Glomerular visceral epithelial cell (primary cell): ENCODE results near the gene CAMKK1.
"Not testable (repeated sequence)": the region's sequence is repeated elsewhere in the genome, so short reads cannot be mapped to it uniquely, and the experiment has no call there.

Experiments used
- DNase-seq: peaks from one replicate; pipeline ENCODE4 v3.0.0-alpha.2; 2016; ENCODE audit errors: extremely low spot score

Gene CAMKK1

GRCh38 chr17:3846437-3847164 is 46.3 kb downstream of the CAMKK1 start:
- DNase-seq: no peak

GRCh38 chr17:3845621-3846436 is 47.0 kb downstream of the CAMKK1 start, which contains the start of gene NCBP3:
TSS of gene NCBP3 (minus strand) at chr17:3846246. CDS start at chr17:3846223, 23 bp downstream.
- peak; percentile 96 for DNase-seq

GRCh38 chr17:3845291-3845620 is 47.6 kb downstream of the CAMKK1 start:
- DNase-seq: peak; percentile 49

- DNase-seq: not testable (repeated sequence)
These were observed 48.3 kb downstream of the CAMKK1 start for GRCh38 chr17:3844556-3844955.

- DNase-seq: peak; percentile 51
These were observed 48.8 kb downstream of the CAMKK1 start for GRCh38 chr17:3843935-3844516.

GRCh38 chr17:3838206-3838605 is 54.6 kb downstream of the CAMKK1 start:
- DNase-seq: no peak

- no peak for DNase-seq
These were observed 56.3 kb downstream of the CAMKK1 start for GRCh38 chr17:3836551-3836950.

GRCh38 chr17:3835410-3836229 is 57.2 kb downstream of the CAMKK1 start:
- peak; percentile 29 for DNase-seq

- no peak for DNase-seq
These were observed 58.0 kb downstream of the CAMKK1 start for GRCh38 chr17:3834811-3835210.

- no peak for DNase-seq
These were observed 64.0 kb downstream of the CAMKK1 start for GRCh38 chr17:3828852-3829232.

GRCh38 chr17:3828151-3828851 is 64.6 kb downstream of the CAMKK1 start:
- DNase-seq: no peak

GRCh38 chr17:3827124-3827773 is 65.6 kb downstream of the CAMKK1 start:
- peak; percentile 70 for DNase-seq

GRCh38 chr17:3826191-3826590 is 66.7 kb downstream of the CAMKK1 start:
- DNase-seq: no peak

GRCh38 chr17:3821101-3821500 is 71.8 kb downstream of the CAMKK1 start:
- no peak for DNase-seq

- no peak for DNase-seq
These were observed 74.1 kb downstream of the CAMKK1 start for GRCh38 chr17:3818786-3819185.

GRCh38 chr17:3817851-3818605 is 74.8 kb downstream of the CAMKK1 start:
- DNase-seq: no peak

- no peak for DNase-seq
These were observed 76.9 kb downstream of the CAMKK1 start for GRCh38 chr17:3815925-3816324.

GRCh38 chr17:3815122-3815521 is 77.7 kb downstream of the CAMKK1 start:
- no peak for DNase-seq

GRCh38 chr17:3814361-3814760 is 78.5 kb downstream of the CAMKK1 start:
- no peak for DNase-seq

- DNase-seq: no peak
These were observed 79.7 kb downstream of the CAMKK1 start for GRCh38 chr17:3813171-3813570.
